ENCODE data around the gene PANX2.

Gene PANX2

GRCh38 chr22:50210378-50211139 lies 40.0 kb downstream of the PANX2 start:
- Histone ChIP-seq H3K79me2 (ENCODE audit: insufficient read depth, low read length) (peaks cover 7% of the 10 kb centered on the region), H3K9me2 (ENCODE audit: low read depth, low read length) (no peaks in the 10 kb centered on the region), H3K4me3 (ENCODE audit: low read depth, low read length, poor library complexity, severe bottlenecking) (no peak overlapping the region), H2AFZ (ENCODE audit: low read length) (no peak overlapping the region), H3F3A (ENCODE audit: insufficient read depth, low read length) (no peaks in the 10 kb centered on the region), H3K27ac (ENCODE audit: low read depth, low read length, poor library complexity, severe bottlenecking) (no peak overlapping the region), H3K9ac (ENCODE audit: low read length) (no peak overlapping the region), H3K4me2 (ENCODE audit: low read length) (no peak overlapping the region), H3K27me3 (ENCODE audit: insufficient read depth, low read length) (no peaks in the 10 kb centered on the region), H3K9me3 (ENCODE audit: low read length) (no peaks in the 10 kb centered on the region), H3K36me3 (ENCODE audit: insufficient read depth, low read length) (peaks cover 83% of the 10 kb centered on the region), H4K20me1 (ENCODE audit: insufficient read depth, low read length) (no peaks in the 10 kb centered on the region), H3K4me1 (ENCODE audit: insufficient read depth, low read length, severe bottlenecking) (peaks cover 20% of the 10 kb centered on the region)
- TF ChIP-seq EZH2 (IDR thresholded peaks at IDR 0.05; ENCODE audit: borderline replicate concordance, low read length) (no peak), CTCF (IDR thresholded peaks at IDR 0.05; ENCODE audit: low read length) (no peak)

DNA sequence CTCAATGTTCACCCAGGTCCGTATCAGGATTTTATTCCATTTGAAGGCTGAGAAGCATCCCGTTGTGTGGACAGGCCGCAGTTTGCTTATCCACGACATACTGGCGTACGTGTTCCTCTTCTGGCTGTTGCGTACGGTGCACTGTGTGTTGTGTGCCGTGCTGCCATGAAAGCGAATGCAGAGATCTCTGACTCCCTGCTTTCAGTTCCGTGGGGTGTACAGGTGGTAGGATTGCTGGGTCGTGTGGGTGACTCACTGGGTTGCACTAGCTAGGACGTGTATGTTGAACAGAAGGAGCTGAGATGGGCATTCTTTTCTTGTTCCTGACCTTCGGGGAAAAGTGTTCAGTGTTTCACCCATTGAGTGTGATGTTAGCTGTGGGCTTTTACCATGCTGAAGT lies 40.6 kb downstream of the PANX2 start:
- Histone ChIP-seq H3K36me3 (ENCODE audit: insufficient read depth, low read length) (peaks cover 86% of the 10 kb centered on the region), H4K20me1 (ENCODE audit: insufficient read depth, low read length) (no peaks in the 10 kb centered on the region), H3K9me3 (ENCODE audit: low read length) (no peaks in the 10 kb centered on the region), H3K27ac (ENCODE audit: low read depth, low read length, poor library complexity, severe bottlenecking) (no peak overlapping the region), H3K4me3 (ENCODE audit: low read depth, low read length, poor library complexity, severe bottlenecking) (no peak overlapping the region), H3K4me2 (ENCODE audit: low read length) (no peak overlapping the region), H3K9ac (ENCODE audit: low read length) (no peak overlapping the region), H3K9me2 (ENCODE audit: low read depth, low read length) (no peaks in the 10 kb centered on the region), H3K27me3 (ENCODE audit: insufficient read depth, low read length) (no peaks in the 10 kb centered on the region), H3F3A (ENCODE audit: insufficient read depth, low read length) (no peaks in the 10 kb centered on the region), H3K79me2 (ENCODE audit: insufficient read depth, low read length) (peaks cover 7% of the 10 kb centered on the region), H2AFZ (ENCODE audit: low read length) (no peak overlapping the region), H3K4me1 (ENCODE audit: insufficient read depth, low read length, severe bottlenecking) (peaks cover 16% of the 10 kb centered on the region)
- no peak for TF ChIP-seq CTCF (IDR thresholded peaks at IDR 0.05; ENCODE audit: low read length)
- TF ChIP-seq EZH2 (IDR thresholded peaks at IDR 0.05; ENCODE audit: borderline replicate concordance, low read length): no peak

GRCh38 chr22:50213263-50213662 lies 42.7 kb downstream of the PANX2 start:
- H3K36me3 ChIP-seq (ENCODE audit: insufficient read depth, low read length): peaks cover 88% of the 10 kb centered on the region
- no peaks in the 10 kb centered on the region for H3F3A ChIP-seq (ENCODE audit: insufficient read depth, low read length)
- TF ChIP-seq CTCF (IDR thresholded peaks at IDR 0.05; ENCODE audit: low read length) (no peak), EZH2 (IDR thresholded peaks at IDR 0.05; ENCODE audit: borderline replicate concordance, low read length) (no peak)
- H3K9me3 ChIP-seq (ENCODE audit: low read length): no peaks in the 10 kb centered on the region
- peaks cover 7% of the 10 kb centered on the region for H3K79me2 ChIP-seq (ENCODE audit: insufficient read depth, low read length)
- no peak overlapping the region for H3K27ac ChIP-seq (ENCODE audit: low read depth, low read length, poor library complexity, severe bottlenecking)
- H3K4me2 ChIP-seq (ENCODE audit: low read length): no peak overlapping the region
- H4K20me1 ChIP-seq (ENCODE audit: insufficient read depth, low read length): no peaks in the 10 kb centered on the region
- no peaks in the 10 kb centered on the region for H3K9me2 ChIP-seq (ENCODE audit: low read depth, low read length)
- peaks cover 2% of the 10 kb centered on the region for H3K4me1 ChIP-seq (ENCODE audit: insufficient read depth, low read length, severe bottlenecking)
- H2AFZ ChIP-seq (ENCODE audit: low read length): no peak overlapping the region
- no peaks in the 10 kb centered on the region for H3K27me3 ChIP-seq (ENCODE audit: insufficient read depth, low read length)
- H3K9ac ChIP-seq (ENCODE audit: low read length): no peak overlapping the region
- no peak overlapping the region for H3K4me3 ChIP-seq (ENCODE audit: low read depth, low read length, poor library complexity, severe bottlenecking)

Measured in OCI-LY1 (cell line).